SK-N-SH (cell line): ENCODE data around the gene EDDM13. TPM values are rescaled to one million over a fixed set of nuclear protein-coding genes. Genes with fewer than 3 reads are reported as not detected.

Experiments used
- CTCF ChIA-PET: fragments of 300-600, 350-600 bp; formaldehyde crosslinking; extraction: SDS; loops from one replicate; lab custom pipeline; 2021; lab: Yijun Ruan, JAX
- POLR2A ChIA-PET: fragments of 350-600 bp; sonication (Branson Sonifier 250); formaldehyde crosslinking; extraction: SDS; loops from one replicate; lab custom pipeline; 2020; ENCODE audit warnings: antibody characterized with exemption, inconsistent platforms; lab: Yijun Ruan, JAX
- DNase-seq: peaks from one replicate; pipeline ENCODE4 v3.0.0; 2012
- H2AFZ ChIP-seq: fragments of 200-600 bp; sonication (generic); 2 replicates; pipeline ENCODE4 v1.8.1; 2016; ENCODE audit warnings: antibody characterized with exemption, mild to moderate bottlenecking, low read depth
- H3F3A ChIP-seq: fragments of 200-600 bp; sonication (generic); replicated peaks from 2 replicates; pipeline ENCODE3; 2016; ENCODE audit warnings: antibody characterized with exemption, mild to moderate bottlenecking; ENCODE audit not compliant: insufficient read depth
- H3K27ac ChIP-seq, 2 experiments: fragments of 200-500 bp in 1 of 2; fragments of 200-600 bp in 1 of 2; sonication (Bioruptor generic) in 1 of 2; sonication (generic), shearing (Covaris generic) in 1 of 2; 2 replicates each; pipeline versions ENCODE4 v1.5.1 to v1.6.1; 2014 to 2016; ENCODE audit warnings: low read depth in 2 of 2, inconsistent platforms in 1 of 2, low read length in 1 of 2, mild to moderate bottlenecking in 1 of 2, mixed read lengths in 1 of 2
- H3K27me3 ChIP-seq: fragments of 200-600 bp; sonication (generic), shearing (Covaris generic); 2 replicates; pipeline ENCODE4 v1.6.1; 2016; ENCODE audit warnings: mixed run types; ENCODE audit not compliant: insufficient read depth
- H3K36me3 ChIP-seq, 2 experiments: fragments of 200-500 bp in 1 of 2; fragments of 200-600 bp in 1 of 2; sonication (Bioruptor generic) in 1 of 2; sonication (generic) in 1 of 2; replicated peaks in 1 of 2; 2 replicates each; pipeline versions ENCODE3 to v1.5.1; 2014 to 2016; ENCODE audit warnings: low read length in 1 of 2, mild to moderate bottlenecking in 1 of 2; ENCODE audit not compliant: insufficient read depth in 2 of 2, control insufficient read depth in 1 of 2
- H3K4me1 ChIP-seq, 2 experiments: fragments of 200-500 bp in 1 of 2; fragments of 200-600 bp in 1 of 2; sonication (Bioruptor generic) in 1 of 2; sonication (generic), shearing (Covaris generic) in 1 of 2; 2 replicates each; pipeline versions ENCODE4 v1.5.1 to v1.6.1; 2014 to 2016; ENCODE audit warnings: low read depth in 1 of 2, low read length in 1 of 2, mixed run types in 1 of 2; ENCODE audit not compliant: insufficient read depth in 2 of 2, control insufficient read depth in 1 of 2
- H3K4me2 ChIP-seq: fragments of 200-600 bp; sonication (generic), shearing (Covaris generic); 2 replicates; pipeline ENCODE4 v1.6.1; 2017; ENCODE audit warnings: mixed run types
- H3K4me3 ChIP-seq, 2 experiments: fragments of 200-500 bp in 1 of 2; fragments of 200-600 bp in 1 of 2; sonication (Bioruptor generic) in 1 of 2; sonication (generic), shearing (Covaris generic) in 1 of 2; 2 replicates each; pipeline versions ENCODE4 v1.5.1 to v1.8.1; 2014 to 2016; ENCODE audit warnings: low read depth in 2 of 2, inconsistent platforms in 1 of 2, low read length in 1 of 2, mild to moderate bottlenecking in 1 of 2, mixed read lengths in 1 of 2, moderate library complexity in 1 of 2
- H3K79me2 ChIP-seq: fragments of 200-600 bp; sonication (generic); 2 replicates; pipeline ENCODE4 v1.8.1; 2017; ENCODE audit warnings: mild to moderate bottlenecking; ENCODE audit not compliant: insufficient read depth
- H3K9ac ChIP-seq: fragments of 200-600 bp; sonication (generic); 2 replicates; pipeline ENCODE4 v1.6.1; 2017; ENCODE audit warnings: mixed run types
- H3K9me2 ChIP-seq: fragments of 200-600 bp; sonication (generic); 2 replicates; pipeline ENCODE4 v1.6.1; 2017; ENCODE audit warnings: mixed run types
- H3K9me3 ChIP-seq: fragments of 200-600 bp; sonication (generic); 2 replicates; pipeline ENCODE4 v1.6.1; 2017; ENCODE audit warnings: mixed run types, mild to moderate bottlenecking, moderate library complexity
- H4K20me1 ChIP-seq: fragments of 200-600 bp; sonication (generic); 2 replicates; pipeline ENCODE4 v1.6.1; 2017; ENCODE audit warnings: mild to moderate bottlenecking, mixed run types; ENCODE audit not compliant: insufficient read depth
- CHD2 ChIP-seq: fragments of 150-350 bp; IDR thresholded peaks from 2 replicates; pipeline ENCODE4 v1.6.1; 2018; ENCODE audit warnings: low read length; ENCODE audit not compliant: partially characterized antibody
- EZH2phosphoT487 ChIP-seq: fragments of 200-600 bp; sonication (generic); IDR thresholded peaks from 2 replicates; pipeline ENCODE4 v1.6.1; 2017; ENCODE audit warnings: low read depth, mixed run types, mild to moderate bottlenecking, antibody characterized with exemption, moderate library complexity, borderline replicate concordance
- FOSL2 ChIP-seq: IDR thresholded peaks from 2 replicates; pipeline ENCODE4 v1.4.0; 2012; ENCODE audit warnings: low read depth, mild to moderate bottlenecking, moderate library complexity, borderline replicate concordance
- FOXJ3 ChIP-seq: sonication (generic); formaldehyde crosslinking; IDR thresholded peaks from 2 replicates; pipeline ENCODE4 v1.5.1; 2020; ENCODE audit warnings: mild to moderate bottlenecking, missing genetic modification reagents
- GABPA ChIP-seq: IDR thresholded peaks from 2 replicates; pipeline ENCODE4 v1.4.0; 2012; ENCODE audit warnings: low read depth, mild to moderate bottlenecking
- MEF2A ChIP-seq: IDR thresholded peaks from 2 replicates; pipeline ENCODE4 v1.4.0; 2012; ENCODE audit warnings: low read depth, borderline replicate concordance
- MXI1 ChIP-seq: IDR thresholded peaks from 2 replicates; pipeline ENCODE4 v1.6.1; 2012; ENCODE audit warnings: mild to moderate bottlenecking, low read depth, low read length, improper control_type of control experiment
- NRF1 ChIP-seq: IDR thresholded peaks from 2 replicates; pipeline ENCODE4 v1.6.1; 2012; ENCODE audit warnings: low read depth, mild to moderate bottlenecking, low read length
- PBX3 ChIP-seq: IDR thresholded peaks from 2 replicates; pipeline ENCODE4; 2012
- RFX5 ChIP-seq: IDR thresholded peaks from 2 replicates; pipeline ENCODE4 v1.6.1; 2012; ENCODE audit warnings: mild to moderate bottlenecking, improper control_type of control experiment, low read length
- SIN3A ChIP-seq: IDR thresholded peaks from 2 replicates; pipeline ENCODE4 v1.6.1; 2012; ENCODE audit warnings: low read depth, mild to moderate bottlenecking, low read length, moderate library complexity, borderline replicate concordance
- SMC3 ChIP-seq: IDR thresholded peaks from 2 replicates; pipeline ENCODE4 v1.6.1; 2012; ENCODE audit warnings: low read depth, low read length, improper control_type of control experiment
- TCF12 ChIP-seq: IDR thresholded peaks from 2 replicates; pipeline ENCODE4 v1.4.0; 2012
- USF1 ChIP-seq: IDR thresholded peaks from 2 replicates; pipeline ENCODE4 v1.4.0; 2012; ENCODE audit warnings: low read depth, borderline replicate concordance
- WGBS: methylation state at CpG from one replicate; pipeline ENCODE4 v1.1.6; 2017; ENCODE audit warnings: low lambda C conversion rate; 5-methylcytosine and 5-hydroxymethylcytosine counted together
- polyA plus RNA-seq, 3 experiments: library from polyadenylated mRNA; depleted of rRNA; stranded (reverse); fragments of >200 nt; gene quantifications; 2 replicates each; pipeline ENCODE4 v1.2.3, GENCODE V29; 2012
- TF ChIP-seq, protein P1 (sequence below): IDR thresholded peaks from 2 replicates; pipeline ENCODE4 v1.6.1; 2012; ENCODE audit warnings: mild to moderate bottlenecking, low read depth, low read length, moderate library complexity
- TF ChIP-seq, protein P2 (sequence below): fragments of 200-600 bp; sonication (generic); IDR thresholded peaks from 2 replicates; pipeline ENCODE4 v1.6.1; 2017; ENCODE audit warnings: antibody characterized with exemption, mild to moderate bottlenecking, moderate library complexity
- TF ChIP-seq, protein P3 (sequence below): fragments of 150-350 bp; IDR thresholded peaks from 2 replicates; pipeline ENCODE4 v1.6.1; 2017; ENCODE audit warnings: antibody characterized with exemption, low read length, low read depth, borderline replicate concordance

The EDDM13 gene
- polyA plus RNA-seq, 1 of the 3 experiments (the other 2 are of a cell fraction): not detected

DNA sequence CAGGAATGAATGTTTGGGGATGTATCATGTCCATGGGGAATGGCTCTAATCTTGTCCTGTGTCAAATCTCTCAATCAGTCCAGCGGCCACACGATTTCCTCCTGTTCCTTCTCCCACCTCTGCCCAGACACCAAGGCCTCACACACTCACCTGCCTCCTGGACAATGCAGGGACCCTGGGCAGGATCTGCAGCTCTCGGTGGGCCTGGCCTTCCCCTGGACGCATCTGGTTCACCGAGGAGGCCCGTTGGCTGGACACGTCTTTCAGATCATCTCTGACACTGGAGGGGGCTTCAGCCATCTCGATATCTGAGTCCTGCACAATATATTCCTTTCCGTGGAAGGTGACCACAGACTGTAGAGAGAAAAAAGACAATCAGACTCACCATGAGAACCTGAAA is 49.1 kb upstream of the EDDM13 start:
- Histone ChIP-seq H3K4me1 (no peaks in the 10 kb centered on the region), H3K4me3 (no peak overlapping the region), H3K27me3 (no peaks in the 10 kb centered on the region), H3K4me2 (no peak overlapping the region), H3K9me3 (no peaks in the 10 kb centered on the region), H3K9ac (no peak overlapping the region), H3F3A (no peaks in the 10 kb centered on the region), H3K79me2 (no peaks in the 10 kb centered on the region), H4K20me1 (no peaks in the 10 kb centered on the region), H3K27ac (no peak overlapping the region), H3K36me3 (no peaks in the 10 kb centered on the region), H3K9me2 (no peaks in the 10 kb centered on the region), H2AFZ (no peak overlapping the region)
- TF ChIP-seq MEF2A: no peak
- no peak for TF ChIP-seq MXI1
- no peak for TF ChIP-seq FOSL2
- no peak for TF ChIP-seq FOXJ3
- no peak for TF ChIP-seq GABPA
- TF ChIP-seq TCF12: no peak
- no peak for TF ChIP-seq SIN3A
- ChIA-PET POLR2A (no interaction called here), CTCF (interaction anchor here (1.1 kb wide), 1 partner anchor 30 kb away, joined by 3 read pairs; no protein-coding TSS in a partner anchor)
- WGBS: 66% methylated on average over 7 of the region's 9 CpGs
- DNase-seq: no peak

GRCh38 chr19:56245121-56245740 is 27.3 kb upstream of the EDDM13 start:
- no peak for DNase-seq
- Histone ChIP-seq H3K9me2 (no peaks in the 10 kb centered on the region), H2AFZ (peak overlapping the region; percentile 78; the same call in 1 of the 2 replicates), H3K27me3 (no peaks in the 10 kb centered on the region), H3F3A (peaks cover 3% of the 10 kb centered on the region), H3K36me3 (no peaks in the 10 kb centered on the region), H3K4me1 (no peaks in the 10 kb centered on the region), H3K4me3 (no peak overlapping the region), H3K27ac (peak overlapping the region in 1 of 2 experiments; percentile 66; a peak in 2 of 4 replicates), H3K9ac (peak overlapping the region; percentile 37; the same call in 1 of the 2 replicates), H3K9me3 (no peaks in the 10 kb centered on the region), H4K20me1 (no peaks in the 10 kb centered on the region), H3K79me2 (no peaks in the 10 kb centered on the region)
- CTCF ChIA-PET: interaction anchor here (3.0 kb wide), 1 partner anchor 7 kb away, joined by 15 read pairs; no protein-coding TSS in a partner anchor
- WGBS: 61% methylated on average over 7 of the region's 7 CpGs
- POLR2A ChIA-PET: no interaction called here
- TF ChIP-seq CHD2: no peak
- TF ChIP-seq FOSL2: peak; percentile 45; the same call in 1 of the 2 replicates
- no peak for TF ChIP-seq USF1
- no peak for TF ChIP-seq EZH2phosphoT487
- no peak for TF ChIP-seq RFX5
- no peak for TF ChIP-seq NRF1
- TF ChIP-seq PBX3: no peak
- TF ChIP-seq, protein P1, sequence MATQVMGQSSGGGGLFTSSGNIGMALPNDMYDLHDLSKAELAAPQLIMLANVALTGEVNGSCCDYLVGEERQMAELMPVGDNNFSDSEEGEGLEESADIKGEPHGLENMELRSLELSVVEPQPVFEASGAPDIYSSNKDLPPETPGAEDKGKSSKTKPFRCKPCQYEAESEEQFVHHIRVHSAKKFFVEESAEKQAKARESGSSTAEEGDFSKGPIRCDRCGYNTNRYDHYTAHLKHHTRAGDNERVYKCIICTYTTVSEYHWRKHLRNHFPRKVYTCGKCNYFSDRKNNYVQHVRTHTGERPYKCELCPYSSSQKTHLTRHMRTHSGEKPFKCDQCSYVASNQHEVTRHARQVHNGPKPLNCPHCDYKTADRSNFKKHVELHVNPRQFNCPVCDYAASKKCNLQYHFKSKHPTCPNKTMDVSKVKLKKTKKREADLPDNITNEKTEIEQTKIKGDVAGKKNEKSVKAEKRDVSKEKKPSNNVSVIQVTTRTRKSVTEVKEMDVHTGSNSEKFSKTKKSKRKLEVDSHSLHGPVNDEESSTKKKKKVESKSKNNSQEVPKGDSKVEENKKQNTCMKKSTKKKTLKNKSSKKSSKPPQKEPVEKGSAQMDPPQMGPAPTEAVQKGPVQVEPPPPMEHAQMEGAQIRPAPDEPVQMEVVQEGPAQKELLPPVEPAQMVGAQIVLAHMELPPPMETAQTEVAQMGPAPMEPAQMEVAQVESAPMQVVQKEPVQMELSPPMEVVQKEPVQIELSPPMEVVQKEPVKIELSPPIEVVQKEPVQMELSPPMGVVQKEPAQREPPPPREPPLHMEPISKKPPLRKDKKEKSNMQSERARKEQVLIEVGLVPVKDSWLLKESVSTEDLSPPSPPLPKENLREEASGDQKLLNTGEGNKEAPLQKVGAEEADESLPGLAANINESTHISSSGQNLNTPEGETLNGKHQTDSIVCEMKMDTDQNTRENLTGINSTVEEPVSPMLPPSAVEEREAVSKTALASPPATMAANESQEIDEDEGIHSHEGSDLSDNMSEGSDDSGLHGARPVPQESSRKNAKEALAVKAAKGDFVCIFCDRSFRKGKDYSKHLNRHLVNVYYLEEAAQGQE: no peak
- no peak for TF ChIP-seq SMC3
- TF ChIP-seq, protein P2, sequence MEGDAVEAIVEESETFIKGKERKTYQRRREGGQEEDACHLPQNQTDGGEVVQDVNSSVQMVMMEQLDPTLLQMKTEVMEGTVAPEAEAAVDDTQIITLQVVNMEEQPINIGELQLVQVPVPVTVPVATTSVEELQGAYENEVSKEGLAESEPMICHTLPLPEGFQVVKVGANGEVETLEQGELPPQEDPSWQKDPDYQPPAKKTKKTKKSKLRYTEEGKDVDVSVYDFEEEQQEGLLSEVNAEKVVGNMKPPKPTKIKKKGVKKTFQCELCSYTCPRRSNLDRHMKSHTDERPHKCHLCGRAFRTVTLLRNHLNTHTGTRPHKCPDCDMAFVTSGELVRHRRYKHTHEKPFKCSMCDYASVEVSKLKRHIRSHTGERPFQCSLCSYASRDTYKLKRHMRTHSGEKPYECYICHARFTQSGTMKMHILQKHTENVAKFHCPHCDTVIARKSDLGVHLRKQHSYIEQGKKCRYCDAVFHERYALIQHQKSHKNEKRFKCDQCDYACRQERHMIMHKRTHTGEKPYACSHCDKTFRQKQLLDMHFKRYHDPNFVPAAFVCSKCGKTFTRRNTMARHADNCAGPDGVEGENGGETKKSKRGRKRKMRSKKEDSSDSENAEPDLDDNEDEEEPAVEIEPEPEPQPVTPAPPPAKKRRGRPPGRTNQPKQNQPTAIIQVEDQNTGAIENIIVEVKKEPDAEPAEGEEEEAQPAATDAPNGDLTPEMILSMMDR: no peak
- peak; percentile 53; the same call in 1 of the 2 replicates for TF ChIP-seq TCF12
- no peak for TF ChIP-seq SIN3A
- TF ChIP-seq, protein P3, sequence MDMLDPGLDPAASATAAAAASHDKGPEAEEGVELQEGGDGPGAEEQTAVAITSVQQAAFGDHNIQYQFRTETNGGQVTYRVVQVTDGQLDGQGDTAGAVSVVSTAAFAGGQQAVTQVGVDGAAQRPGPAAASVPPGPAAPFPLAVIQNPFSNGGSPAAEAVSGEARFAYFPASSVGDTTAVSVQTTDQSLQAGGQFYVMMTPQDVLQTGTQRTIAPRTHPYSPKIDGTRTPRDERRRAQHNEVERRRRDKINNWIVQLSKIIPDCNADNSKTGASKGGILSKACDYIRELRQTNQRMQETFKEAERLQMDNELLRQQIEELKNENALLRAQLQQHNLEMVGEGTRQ: no peak
- TF ChIP-seq, all 33 proteins: peak for 2
- peak overlapping the region; percentile 67 for H3K4me2 ChIP-seq
